Central memory CD8-positive, alpha-beta T cell (primary cell): ENCODE measurements around the gene SPDYE16.
"Not testable (repeated sequence)": the region's sequence is repeated elsewhere in the genome, so short reads cannot be mapped to it uniquely, and the experiment has no call there.

Experiments used
- ATAC-seq: fragments of 150-1000 bp; cut with Tn5 transposase; replicated peaks from 2 replicates; pipeline ENCODE4 v1.10.0; 2022; ENCODE audit warnings: mild to moderate bottlenecking, moderate FRiP score, moderate number of reproducible peaks; ENCODE audit not compliant: poor library complexity, severe bottlenecking; ENCODE audit errors: extremely low read depth
- DNase-seq, 2 donors: peaks; one replicate each; pipeline ENCODE4 v3.0.0; 2021; ENCODE audit warnings: low spot score in 2 of 2
- H3K27ac Mint-ChIP-seq: one replicate; pipeline ENCODE4 v1.8.0; 2022; ENCODE audit warnings: low read depth, mild to moderate bottlenecking, moderate library complexity, mixed read lengths
- H3K27me3 Mint-ChIP-seq: one replicate; pipeline ENCODE4 v1.8.0; 2022; ENCODE audit warnings: mixed read lengths
- H3K36me3 Mint-ChIP-seq: one replicate; pipeline ENCODE4 v1.8.0; 2022; ENCODE audit warnings: mild to moderate bottlenecking, moderate library complexity, mixed read lengths; ENCODE audit not compliant: insufficient read depth
- H3K4me1 Mint-ChIP-seq: one replicate; pipeline ENCODE4 v1.8.0; 2022; ENCODE audit warnings: mixed read lengths
- H3K4me3 Mint-ChIP-seq: one replicate; pipeline ENCODE4 v1.8.0; 2022; ENCODE audit warnings: mild to moderate bottlenecking, moderate library complexity, mixed read lengths
- H3K9me3 Mint-ChIP-seq: one replicate; pipeline ENCODE4 v1.8.0; 2022; ENCODE audit warnings: mixed read lengths

Gene SPDYE16

DNA sequence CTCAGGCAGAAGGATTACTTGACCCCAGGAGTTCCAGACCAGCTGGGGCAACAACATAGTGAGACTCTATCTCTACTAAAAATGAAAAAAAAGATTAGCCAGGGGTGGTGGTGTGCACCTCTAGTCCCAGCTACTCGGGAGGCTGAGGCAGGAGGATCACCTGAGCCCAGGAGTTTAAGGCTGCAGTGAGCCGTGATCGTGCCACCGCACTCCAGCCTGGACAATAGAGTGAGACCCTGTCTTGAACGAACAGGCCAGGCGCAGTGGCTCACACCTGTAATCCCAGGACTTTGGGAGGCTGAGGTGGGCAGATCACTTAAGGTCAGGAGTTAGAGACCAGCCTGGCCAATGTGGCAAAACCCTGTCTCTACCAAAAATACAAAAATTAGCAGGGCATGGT lies 26.2 kb downstream of the SPDYE16 start:
- H3K4me1 Mint-ChIP-seq, H3K4me3 Mint-ChIP-seq, H3K36me3 Mint-ChIP-seq, H3K27ac Mint-ChIP-seq, DNase-seq, H3K9me3 Mint-ChIP-seq, ATAC-seq, H3K27me3 Mint-ChIP-seq: not testable (repeated sequence)

DNA sequence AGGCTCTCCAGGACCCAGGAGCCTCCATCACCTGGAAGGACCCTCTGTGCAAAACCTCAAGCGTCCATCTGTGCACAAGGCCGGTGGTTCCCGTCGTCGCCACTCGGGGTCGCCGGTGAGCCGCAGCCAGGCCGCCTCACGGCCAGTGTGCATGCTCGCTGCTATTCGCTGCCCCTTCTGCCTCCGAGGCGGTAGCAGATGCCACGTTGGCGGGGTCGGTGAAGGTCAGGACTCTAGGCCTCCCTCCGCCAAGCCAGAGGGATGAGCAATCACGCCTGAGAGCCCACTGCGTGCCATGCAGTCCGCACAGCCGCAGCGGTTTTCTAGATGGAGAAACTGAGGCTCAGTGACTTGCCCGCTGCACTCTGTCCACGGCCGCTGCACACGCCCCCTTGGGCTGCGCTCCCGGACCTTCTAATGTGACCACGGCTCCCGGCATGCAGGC lies 27.1 kb downstream of the SPDYE16 start:
- Mint-ChIP-seq H3K9me3 (no peaks in the 10 kb centered on the region), H3K4me3 (no peak overlapping the region), H3K36me3 (peaks cover 1% of the 10 kb centered on the region), H3K4me1 (no peaks in the 10 kb centered on the region), H3K27me3 (no peaks in the 10 kb centered on the region), H3K27ac (no peak overlapping the region)
- DNase-seq (no peak), ATAC-seq (no peak)

DNA sequence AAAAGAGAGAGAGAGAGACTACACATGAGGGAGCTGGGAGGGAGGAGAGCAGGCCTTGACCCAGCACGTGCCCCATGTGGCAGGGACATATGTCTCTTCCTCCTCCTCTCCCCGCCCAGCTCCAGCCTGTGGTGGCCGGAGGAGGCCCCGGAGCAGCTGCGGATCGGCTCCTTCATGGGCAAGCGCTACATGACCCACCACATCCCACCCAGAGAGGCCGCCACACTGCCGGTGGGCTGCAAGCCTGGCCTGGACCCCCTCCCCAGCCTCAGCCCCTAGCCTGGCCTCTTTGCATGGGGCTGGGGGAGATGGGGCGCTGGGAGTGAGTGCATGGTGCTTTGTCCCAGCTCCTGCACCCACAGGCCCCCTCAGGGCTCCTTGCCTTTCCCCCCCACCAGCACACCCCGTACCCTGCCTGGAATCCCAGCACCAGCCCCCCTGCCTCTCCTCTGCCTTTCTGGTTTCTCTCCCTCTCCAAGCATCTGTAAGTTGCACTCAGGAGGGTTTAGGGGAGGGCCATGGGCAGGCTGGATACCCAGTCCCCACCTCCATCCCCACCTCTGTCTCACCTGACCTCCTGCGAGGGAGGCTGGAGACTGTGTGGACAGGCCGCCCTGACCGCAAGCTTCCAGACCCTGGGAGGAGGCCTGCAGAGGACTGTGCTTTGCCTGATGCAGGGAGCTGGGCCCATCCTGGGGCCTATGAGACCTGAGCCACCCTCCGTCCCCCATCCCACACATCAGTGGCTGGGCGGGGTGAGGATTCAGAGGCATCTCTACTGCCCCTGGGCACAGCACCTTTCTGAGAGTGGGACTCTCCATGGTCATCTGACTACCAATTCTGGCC lies 27.9 kb downstream of the SPDYE16 start:
- H3K36me3 Mint-ChIP-seq: peaks cover 1% of the 10 kb centered on the region
- no peaks in the 10 kb centered on the region for H3K9me3 Mint-ChIP-seq
- no peaks in the 10 kb centered on the region for H3K27me3 Mint-ChIP-seq
- H3K4me1 Mint-ChIP-seq: no peaks in the 10 kb centered on the region
- no peak for ATAC-seq
- H3K4me3 Mint-ChIP-seq: no peak overlapping the region
- no peak overlapping the region for H3K27ac Mint-ChIP-seq
- peak in 1 of 2 donors; percentile 6 for DNase-seq

DNA sequence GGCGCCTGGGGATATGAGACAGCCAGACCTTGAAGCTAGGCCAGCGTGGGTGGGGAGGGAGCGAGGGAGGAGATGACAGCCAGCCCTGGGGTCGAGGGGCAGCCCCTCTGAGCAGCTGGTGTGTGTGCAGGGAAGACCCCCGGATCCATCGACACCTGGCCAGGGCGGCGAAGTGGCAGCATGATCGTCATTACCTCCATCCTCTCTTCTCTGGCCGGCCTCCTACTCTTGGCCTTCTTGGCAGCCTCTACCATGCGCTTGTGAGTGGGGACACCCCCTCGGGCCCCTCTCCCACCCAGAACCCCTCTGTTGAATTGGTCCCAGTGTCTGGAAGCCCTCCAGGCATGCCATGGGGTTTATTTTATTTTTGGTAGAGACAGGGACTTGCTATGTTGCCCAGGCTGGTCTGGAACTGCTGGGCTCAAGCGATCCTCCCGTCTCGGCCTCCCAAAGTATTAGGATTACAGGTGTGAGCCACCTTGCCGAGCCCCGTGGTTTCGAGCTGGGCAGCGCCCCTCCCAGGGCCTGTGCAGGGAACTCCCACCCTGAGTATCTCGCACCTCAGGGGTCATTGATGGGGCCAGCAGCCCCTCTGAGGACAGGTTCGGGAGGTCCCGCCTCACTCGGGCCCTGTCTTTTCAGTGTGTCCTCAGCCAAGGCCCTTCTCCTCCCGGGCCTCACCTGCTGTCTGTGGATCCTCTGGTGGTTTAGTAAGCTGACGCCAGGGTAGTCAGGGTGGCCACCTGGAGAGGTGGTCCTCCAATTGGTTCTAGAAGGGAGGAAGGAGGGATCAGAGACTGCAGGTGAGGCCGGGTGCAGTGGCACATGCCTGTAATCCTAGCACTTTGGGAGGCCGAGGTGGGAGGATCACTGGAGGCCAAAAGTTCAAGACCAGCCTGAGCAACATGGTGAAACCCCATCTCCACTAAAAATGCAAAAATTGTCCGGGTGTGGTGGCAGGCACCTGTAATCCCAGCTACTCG lies 29.0 kb downstream of the SPDYE16 start:
- ATAC-seq (no peak), DNase-seq (peak in 1 of 2 donors; percentile 5)
- Mint-ChIP-seq H3K36me3 (peaks cover 2% of the 10 kb centered on the region), H3K4me1 (no peaks in the 10 kb centered on the region), H3K9me3 (no peaks in the 10 kb centered on the region), H3K27ac (no peak overlapping the region), H3K4me3 (no peak overlapping the region), H3K27me3 (no peaks in the 10 kb centered on the region)

DNA sequence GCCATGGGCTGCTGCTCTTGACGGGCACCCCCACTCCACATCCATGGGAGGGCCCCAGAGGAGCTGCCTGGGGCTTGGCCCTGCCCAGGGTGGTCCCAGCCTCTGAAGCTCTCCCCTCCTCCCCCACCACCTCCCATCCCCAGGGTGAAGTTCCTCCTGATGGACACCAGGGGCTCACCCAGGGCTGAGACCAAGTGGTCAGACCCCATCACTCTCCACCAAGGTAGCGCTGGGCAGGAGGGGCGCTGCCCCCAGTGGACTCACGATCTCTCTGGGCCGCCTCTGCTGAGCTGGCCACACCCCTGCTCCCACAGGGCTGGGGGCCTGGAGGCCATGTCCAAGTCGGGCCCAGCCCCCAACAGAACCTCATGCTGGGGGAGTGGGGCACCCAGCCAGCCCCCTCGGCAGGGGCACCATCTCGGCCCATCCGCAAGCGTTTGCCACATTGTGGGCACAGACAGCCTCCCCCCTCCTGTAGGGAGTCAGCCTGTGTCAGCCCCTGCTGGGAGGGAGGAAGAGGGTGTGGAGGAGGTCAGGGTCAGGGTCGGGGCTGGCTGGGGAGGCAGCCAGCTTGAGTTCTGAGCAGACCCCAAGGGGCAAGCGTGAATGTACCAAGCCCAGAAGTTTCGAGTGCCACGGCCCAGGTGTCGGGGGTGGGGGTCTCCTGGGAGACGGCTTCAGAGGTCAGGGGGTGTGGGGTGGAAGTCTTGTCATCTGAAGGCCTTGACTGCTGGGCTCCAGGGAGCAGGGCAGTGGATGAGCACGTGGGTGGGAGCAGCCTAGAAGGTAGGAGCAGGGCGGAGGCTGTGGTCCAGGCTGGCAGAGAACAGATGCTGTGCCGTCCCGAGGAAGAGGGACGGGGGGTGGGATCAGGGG lies 29.9 kb downstream of the SPDYE16 start:
- Mint-ChIP-seq H3K9me3 (no peaks in the 10 kb centered on the region), H3K36me3 (peaks cover 2% of the 10 kb centered on the region), H3K27ac (no peak overlapping the region), H3K4me1 (no peaks in the 10 kb centered on the region), H3K4me3 (no peak overlapping the region), H3K27me3 (no peaks in the 10 kb centered on the region)
- DNase-seq: peak in 1 of 2 donors; percentile 4
- no peak for ATAC-seq

DNA sequence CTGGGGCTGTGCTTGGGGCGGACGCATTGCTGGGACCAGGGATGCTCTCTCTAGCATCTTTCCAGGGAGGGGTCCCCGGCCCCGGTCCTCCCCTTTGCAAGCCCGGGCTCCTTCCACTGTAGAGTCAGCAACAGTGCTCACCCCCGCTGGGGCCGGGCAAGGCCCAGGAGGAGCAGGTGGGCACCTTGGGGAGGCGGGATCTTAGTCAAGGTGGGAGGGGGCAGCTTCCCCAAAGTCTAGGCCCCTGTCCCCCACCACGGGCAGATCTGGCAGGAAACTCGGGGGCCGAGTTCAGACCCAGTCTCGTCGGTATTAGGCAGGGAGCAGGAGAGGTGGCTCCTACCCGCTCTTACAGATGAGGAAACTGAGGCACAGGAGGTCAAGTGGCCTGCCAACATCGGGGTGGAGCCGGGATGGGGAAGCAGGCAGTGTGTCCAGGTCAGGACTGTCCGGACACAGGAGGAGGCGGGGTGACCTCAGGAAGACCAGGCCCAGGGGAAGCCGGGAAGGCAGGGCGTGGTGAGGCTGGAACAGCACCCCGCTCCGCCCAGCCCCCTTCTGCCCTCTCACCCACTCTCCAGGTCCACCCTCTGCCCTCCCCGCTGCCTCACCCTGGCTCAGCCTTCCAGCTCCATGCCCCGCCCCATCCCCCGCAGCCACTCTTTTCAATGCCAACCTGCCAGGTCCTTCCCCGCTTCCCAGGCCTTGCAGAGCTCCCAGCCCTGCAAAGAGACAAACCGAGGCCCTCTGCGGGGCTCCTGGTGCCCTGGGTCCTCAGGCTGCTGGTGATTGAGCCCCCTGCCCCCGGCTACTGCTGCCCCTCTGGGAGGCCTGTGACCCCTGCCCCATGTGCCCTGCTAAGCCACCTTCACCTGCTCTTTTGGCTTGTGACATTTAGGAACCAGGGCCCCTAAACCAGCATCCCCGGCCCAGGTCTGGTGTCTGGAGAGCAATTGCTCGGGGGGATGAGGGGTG lies 30.9 kb downstream of the SPDYE16 start:
- DNase-seq, H3K36me3 Mint-ChIP-seq, H3K4me3 Mint-ChIP-seq, H3K9me3 Mint-ChIP-seq, H3K4me1 Mint-ChIP-seq, ATAC-seq, H3K27ac Mint-ChIP-seq, H3K27me3 Mint-ChIP-seq: not testable (repeated sequence)

DNA sequence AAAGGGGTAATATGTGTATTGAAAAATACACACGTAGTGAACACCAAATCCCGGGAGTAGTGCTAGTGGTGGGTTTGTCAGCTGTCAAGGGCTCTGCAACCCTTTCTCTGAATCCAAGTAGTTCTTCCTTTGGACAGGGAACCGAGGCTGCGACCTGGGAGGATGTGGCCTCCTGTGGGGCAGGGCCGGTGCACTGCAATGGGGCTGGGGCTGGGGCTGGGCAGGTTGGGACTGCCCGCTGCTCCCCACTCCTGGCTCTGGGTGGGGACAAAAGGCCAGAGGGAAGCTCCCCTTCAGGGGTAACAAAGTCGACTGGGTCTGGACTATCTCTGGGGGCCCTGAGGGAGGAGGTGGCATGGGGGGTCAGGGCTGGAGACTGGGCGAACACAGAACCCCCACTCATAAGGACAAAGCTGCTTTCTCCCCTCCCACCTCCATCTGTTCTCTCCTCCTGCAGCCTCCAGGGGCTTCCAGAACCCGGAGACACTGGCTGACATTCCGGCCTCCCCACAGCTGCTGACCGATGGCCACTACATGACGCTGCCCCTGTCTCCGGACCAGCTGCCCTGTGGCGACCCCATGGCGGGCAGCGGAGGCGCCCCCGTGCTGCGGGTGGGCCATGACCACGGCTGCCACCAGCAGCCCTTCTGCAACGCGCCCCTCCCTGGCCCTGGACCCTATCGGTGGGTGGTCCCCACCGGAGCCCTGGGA lies 31.7 kb downstream of the SPDYE16 start:
- H3K9me3 Mint-ChIP-seq, H3K36me3 Mint-ChIP-seq, DNase-seq, H3K27me3 Mint-ChIP-seq, ATAC-seq, H3K4me3 Mint-ChIP-seq, H3K4me1 Mint-ChIP-seq, H3K27ac Mint-ChIP-seq: not testable (repeated sequence)

DNA sequence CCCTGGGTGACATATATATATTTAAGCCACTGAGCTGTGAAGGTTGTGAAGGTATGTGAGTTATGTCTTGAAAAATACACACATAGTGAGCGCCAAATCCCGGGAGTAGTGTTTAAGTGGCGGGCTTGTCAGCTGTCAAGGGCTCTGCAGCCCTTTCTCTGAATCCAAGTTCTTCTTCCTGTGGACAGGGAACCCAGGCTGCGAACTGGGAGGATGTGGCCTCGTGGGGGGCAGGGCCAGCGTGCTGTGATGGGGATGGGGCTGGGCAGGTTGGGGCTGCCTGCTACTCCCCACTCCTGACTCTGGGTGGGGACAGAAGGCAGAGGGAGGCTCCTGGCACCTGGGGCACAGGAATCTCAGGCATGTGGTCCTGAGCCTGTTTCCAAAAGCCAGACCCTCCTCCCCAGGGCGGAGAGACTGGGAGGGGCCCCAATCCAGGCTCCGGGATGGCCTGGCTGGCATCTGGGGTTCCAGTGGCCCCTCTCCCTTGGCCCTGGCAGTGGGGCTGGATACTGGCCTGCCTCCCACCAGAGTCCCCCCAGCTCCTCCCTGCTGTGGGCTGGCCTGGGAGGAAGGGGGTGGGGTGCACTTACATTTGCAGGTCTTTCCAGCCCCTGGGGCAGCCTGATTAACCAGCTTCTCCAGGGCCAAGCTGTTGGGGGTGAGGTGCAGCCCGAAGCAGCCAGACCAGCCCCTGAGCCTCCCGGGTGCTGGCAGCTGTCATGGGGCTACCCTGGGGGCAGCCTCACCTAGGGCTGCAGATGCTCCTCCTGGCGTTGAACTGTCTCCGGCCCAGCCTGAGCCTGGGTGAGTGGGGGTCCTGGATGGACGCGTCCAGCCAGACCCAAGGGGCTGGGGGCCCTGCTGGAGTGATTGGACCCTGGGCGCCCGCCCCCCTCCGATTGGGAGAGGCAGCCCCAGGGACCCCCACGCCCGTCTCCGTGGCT lies 32.9 kb downstream of the SPDYE16 start, which contains the start of gene UPK3B:
UPK3B (plus strand) TSS at position 622 of the 947 bp plus-strand sequence; CDS start at position 723, 101 bp downstream.
- Mint-ChIP-seq H3K36me3 (peaks cover 2% of the 10 kb centered on the region), H3K4me3 (no peak within 1 kb of the TSS), H3K27me3 (no peaks in the 10 kb centered on the region), H3K4me1 (no peaks in the 10 kb centered on the region), H3K9me3 (no peaks in the 10 kb centered on the region), H3K27ac (no peak within 1 kb of the TSS)
- no peak for ATAC-seq
- no peak for DNase-seq

DNA sequence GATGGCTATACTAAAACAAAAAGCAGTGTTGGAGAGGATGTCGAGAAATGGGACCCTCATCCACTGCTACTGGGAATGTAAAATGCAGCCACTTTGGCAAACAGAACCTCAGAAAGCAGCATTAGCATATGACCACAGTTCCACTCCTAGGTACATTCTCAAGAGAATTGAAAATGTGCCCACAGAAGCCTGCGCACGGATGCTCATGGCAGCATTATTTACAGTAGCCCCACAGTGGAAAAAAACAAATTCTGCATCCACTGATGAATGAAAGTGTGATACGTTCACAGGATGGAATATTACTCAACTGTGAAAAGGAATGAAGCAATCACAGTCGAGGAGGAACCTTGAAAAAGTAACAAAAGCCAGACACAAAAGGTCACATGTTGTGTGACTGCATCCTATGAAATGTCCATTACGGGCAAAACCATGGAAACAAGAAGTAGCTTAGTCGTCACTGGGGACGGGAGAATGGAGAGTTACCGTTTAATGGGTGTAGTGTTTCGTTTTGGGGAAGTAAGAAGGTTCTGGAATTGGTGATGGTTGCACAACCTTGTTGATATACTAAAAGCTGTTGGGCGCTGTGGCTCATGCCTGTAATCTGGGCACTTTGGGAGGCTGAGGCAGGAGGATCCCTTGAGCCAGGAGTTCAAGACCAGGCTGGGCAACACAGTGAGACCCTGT lies 35.2 kb downstream of the SPDYE16 start:
- H3K27ac Mint-ChIP-seq: no peak overlapping the region
- no peak for ATAC-seq

DNA sequence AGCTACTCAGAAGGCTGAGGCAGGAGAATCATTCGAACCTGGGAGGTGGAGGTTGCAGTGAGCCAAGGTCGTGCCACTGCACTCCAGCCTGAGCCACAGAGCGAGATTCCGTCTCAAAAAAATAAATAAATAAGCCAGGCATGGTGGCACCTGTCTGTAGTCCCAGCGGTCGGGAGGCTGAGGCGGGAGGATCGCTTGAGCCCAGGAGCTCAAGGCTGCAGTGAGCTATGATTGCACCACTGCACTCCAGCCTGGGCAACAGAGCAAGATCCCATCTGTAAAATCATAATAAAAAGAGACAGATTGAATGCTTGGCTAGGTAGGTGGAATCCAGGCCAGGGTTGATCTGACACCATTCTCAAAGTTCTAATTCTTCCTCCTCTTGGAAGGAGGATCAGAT lies 36.5 kb downstream of the SPDYE16 start:
- H3K9me3 Mint-ChIP-seq, ATAC-seq, H3K4me3 Mint-ChIP-seq, DNase-seq, H3K4me1 Mint-ChIP-seq, H3K27me3 Mint-ChIP-seq, H3K36me3 Mint-ChIP-seq, H3K27ac Mint-ChIP-seq: not testable (repeated sequence)

More for the DNA sequence above, 35.2 kb downstream of the SPDYE16 start:
- no peaks in the 10 kb centered on the region for H3K4me1 Mint-ChIP-seq
- no peak overlapping the region for H3K4me3 Mint-ChIP-seq
- H3K9me3 Mint-ChIP-seq: no peaks in the 10 kb centered on the region
- DNase-seq: no peak
- H3K36me3 Mint-ChIP-seq: peaks cover 1% of the 10 kb centered on the region
- H3K27me3 Mint-ChIP-seq: no peaks in the 10 kb centered on the region
